ENCODE measurements around the gene TP63. TPM values are rescaled to one million over a fixed set of nuclear protein-coding genes. Genes with fewer than 3 reads are reported as not detected.

The TP63 gene
- total RNA-seq, 1 experiment from 2014 or later = not detected

GRCh38 chr3:189914799-189915198 is 283.6 kb downstream of the TP63 start:
- Histone ChIP-seq H3T11ph (ENCODE audit: low read length) (no peak overlapping the region), H2BK120ac (ENCODE audit: low read depth, low read length, poor library complexity, severe bottlenecking) (no peak overlapping the region), H3K79me2 (ENCODE audit: insufficient read depth, low read length) (no peaks in the 10 kb centered on the region), H3K4me2 (ENCODE audit: insufficient read depth, insufficient read length, low read length) (no peak overlapping the region), H2BK20ac (ENCODE audit: low read depth, low read length, poor library complexity, severe bottlenecking) (no peak overlapping the region), H2BK15ac (ENCODE audit: low read depth, low read length) (no peak overlapping the region), H3K27me3 (ENCODE audit: insufficient read depth, low read length) (no peaks in the 10 kb centered on the region), H2AK5ac (ENCODE audit: insufficient read length, low read length) (no peak overlapping the region), H3K9ac (ENCODE audit: extremely low read depth, insufficient read length, low read length) (no peak overlapping the region), H3K4me1 (ENCODE audit: insufficient read depth, low read length) (no peaks in the 10 kb centered on the region), H4K8ac (replicated peaks; ENCODE audit: insufficient read length, low read depth, low read length) (no peak overlapping the region), H4K5ac (ENCODE audit: insufficient read length, low read depth, low read length) (no peak overlapping the region), H3K79me1 (ENCODE audit: insufficient read depth, low read depth, low read length, poor library complexity, severe bottlenecking) (no peaks in the 10 kb centered on the region), H3K27ac (ENCODE audit: insufficient read length, low read depth, low read length) (no peak overlapping the region), H3K18ac (ENCODE audit: insufficient read length, low read depth, low read length) (no peak overlapping the region), H3K4ac (ENCODE audit: low read depth, low read length) (no peak overlapping the region), H4K91ac (ENCODE audit: insufficient read length, low read depth, low read length) (no peak overlapping the region), H4K20me1 (ENCODE audit: control insufficient read depth, insufficient read depth, insufficient read length) (no peaks in the 10 kb centered on the region), H2BK5ac (ENCODE audit: insufficient read length, low read length) (no peak overlapping the region), H2AFZ (ENCODE audit: low read length) (no peak overlapping the region), H3K23me2 (ENCODE audit: insufficient read length, low read depth, low read length, poor library complexity, severe bottlenecking) (no peaks in the 10 kb centered on the region), H3K9me3 (ENCODE audit: control insufficient read depth, low read depth, low read length) (no peaks in the 10 kb centered on the region), H3K23ac (ENCODE audit: insufficient read length, low read depth, low read length) (no peak overlapping the region), H3K56ac (ENCODE audit: insufficient read length, low read depth, low read length) (no peak overlapping the region), H2BK12ac (ENCODE audit: insufficient read length, low read depth, low read length) (no peak overlapping the region), H3K14ac (ENCODE audit: insufficient read depth, low read length) (no peak overlapping the region)
- WGBS (ENCODE audit: extremely low coverage, insufficient read length, low lambda C conversion rate) = no CpG with 5 or more reads among the region's 3 CpGs
- H3K4me1 Mint-ChIP-seq = peaks cover 10 to 19% of the 10 kb centered on the region in 2 experiments
- TF ChIP-seq CTCF (conservative IDR thresholded peaks at IDR 0.05) = no peak
- no peak overlapping the region; a peak in 1 of 7 replicates for H3K27ac Mint-ChIP-seq
- DNase-seq = no peak
- no peaks in the 10 kb centered on the region for H3K27me3 Mint-ChIP-seq (ENCODE audit: low read depth)
- H3K9me3 Mint-ChIP-seq = no peaks in the 10 kb centered on the region
- no peaks in the 10 kb centered on the region for H3K36me3 Mint-ChIP-seq (ENCODE audit: insufficient read depth in 1 of 3, low read depth in 3 of 3)
- no peak overlapping the region for H3K4me3 Mint-ChIP-seq

Data from H9 (cell line).